HG03558 (cell line): ENCODE measurements around the gene CXCL14.

Experiments used
- ATAC-seq: cut with Tn5 transposase; IDR thresholded peaks from one replicate; pipeline ENCODE4 v1.9.1; 2021; ENCODE audit warnings: moderate number of reproducible peaks; ENCODE audit not compliant: unreplicated experiment; ENCODE audit errors: extremely low read depth

Gene CXCL14

DNA sequence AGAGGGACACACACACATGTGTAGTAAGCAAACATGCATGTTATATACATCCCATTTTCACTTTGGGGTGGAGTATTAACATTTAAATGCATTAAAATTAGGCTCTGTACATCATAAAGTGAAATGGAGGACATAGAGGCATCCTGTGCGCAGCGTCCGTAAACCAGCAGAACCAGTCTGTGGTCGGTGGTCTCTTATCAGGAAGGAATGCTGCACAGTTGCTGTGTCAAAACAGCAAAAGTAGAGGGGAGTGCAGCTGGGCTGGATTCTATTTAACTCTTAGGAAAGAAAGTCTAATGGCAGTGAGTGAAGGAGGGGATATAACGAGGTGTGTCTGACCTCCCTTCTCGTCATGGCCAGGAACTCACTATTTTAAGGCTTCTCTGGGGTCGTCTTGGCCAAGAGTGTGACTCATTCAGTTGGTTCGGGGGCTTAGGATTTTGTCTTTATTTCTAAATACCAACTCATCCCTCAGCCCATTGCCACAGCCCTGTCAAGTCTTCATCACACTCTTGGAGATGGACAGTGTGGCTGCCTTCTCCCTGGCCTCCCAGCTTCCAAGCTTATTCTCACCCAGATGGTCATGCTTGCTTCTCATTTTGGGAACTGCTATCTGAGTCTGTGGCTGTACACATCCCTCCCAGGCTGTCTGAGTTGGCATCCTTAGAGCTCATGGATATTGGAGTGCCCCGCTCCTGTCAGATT is 20.1 kb upstream of the CXCL14 start:
- ATAC-seq: no peak

- ATAC-seq: no peak
These were observed 18.0 kb upstream of the CXCL14 start for GRCh38 chr5:135596788-135597187.

GRCh38 chr5:135596157-135596763 is 17.5 kb upstream of the CXCL14 start:
- no peak for ATAC-seq

- no peak for ATAC-seq
These were observed 15.7 kb upstream of the CXCL14 start for GRCh38 chr5:135594416-135594960.

GRCh38 chr5:135593886-135594285 is 15.1 kb upstream of the CXCL14 start:
- no peak for ATAC-seq

DNA sequence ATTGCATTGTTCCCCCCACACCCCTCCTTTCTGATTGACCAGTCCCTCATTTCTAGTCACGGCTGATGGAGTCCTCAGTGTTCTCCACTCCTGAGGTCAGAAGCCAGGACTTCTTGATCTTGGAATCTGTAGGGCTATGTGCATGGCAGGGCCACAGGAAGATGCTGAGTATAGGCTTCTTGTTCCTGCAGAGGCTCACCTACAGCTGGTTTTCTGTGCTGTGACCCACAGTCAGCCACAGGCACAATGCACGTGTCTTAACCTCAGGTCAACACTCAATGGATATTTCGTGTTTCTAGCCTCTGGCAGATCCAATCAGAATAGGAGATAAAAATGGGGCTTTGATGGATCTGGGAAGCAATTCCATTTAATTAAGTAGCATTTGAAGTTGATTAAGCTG is 14.3 kb upstream of the CXCL14 start:
- no peak for ATAC-seq

GRCh38 chr5:135592312-135593045 is 13.7 kb upstream of the CXCL14 start:
- no peak for ATAC-seq

GRCh38 chr5:135591277-135591676 is 12.5 kb upstream of the CXCL14 start:
- no peak for ATAC-seq

DNA sequence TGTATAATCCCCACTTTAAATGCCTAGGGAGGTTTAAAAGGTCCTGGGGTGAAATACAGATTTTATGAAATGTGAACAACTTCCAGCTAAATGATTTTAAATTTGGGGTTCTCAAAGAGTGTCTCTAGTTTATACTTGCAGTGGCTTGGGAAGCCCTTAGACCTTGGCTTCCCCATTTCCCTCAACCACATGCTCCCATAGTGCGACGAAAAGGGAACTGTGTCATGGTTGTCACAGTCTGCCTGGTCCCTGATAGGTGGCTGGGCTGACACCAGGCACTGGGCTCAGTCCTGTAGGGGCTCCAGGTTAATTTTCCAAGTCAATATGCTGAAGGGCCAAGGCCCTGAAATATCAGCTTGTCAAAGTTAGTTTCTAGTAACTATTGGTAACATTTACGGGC is 10.4 kb upstream of the CXCL14 start:
- no peak for ATAC-seq

DNA sequence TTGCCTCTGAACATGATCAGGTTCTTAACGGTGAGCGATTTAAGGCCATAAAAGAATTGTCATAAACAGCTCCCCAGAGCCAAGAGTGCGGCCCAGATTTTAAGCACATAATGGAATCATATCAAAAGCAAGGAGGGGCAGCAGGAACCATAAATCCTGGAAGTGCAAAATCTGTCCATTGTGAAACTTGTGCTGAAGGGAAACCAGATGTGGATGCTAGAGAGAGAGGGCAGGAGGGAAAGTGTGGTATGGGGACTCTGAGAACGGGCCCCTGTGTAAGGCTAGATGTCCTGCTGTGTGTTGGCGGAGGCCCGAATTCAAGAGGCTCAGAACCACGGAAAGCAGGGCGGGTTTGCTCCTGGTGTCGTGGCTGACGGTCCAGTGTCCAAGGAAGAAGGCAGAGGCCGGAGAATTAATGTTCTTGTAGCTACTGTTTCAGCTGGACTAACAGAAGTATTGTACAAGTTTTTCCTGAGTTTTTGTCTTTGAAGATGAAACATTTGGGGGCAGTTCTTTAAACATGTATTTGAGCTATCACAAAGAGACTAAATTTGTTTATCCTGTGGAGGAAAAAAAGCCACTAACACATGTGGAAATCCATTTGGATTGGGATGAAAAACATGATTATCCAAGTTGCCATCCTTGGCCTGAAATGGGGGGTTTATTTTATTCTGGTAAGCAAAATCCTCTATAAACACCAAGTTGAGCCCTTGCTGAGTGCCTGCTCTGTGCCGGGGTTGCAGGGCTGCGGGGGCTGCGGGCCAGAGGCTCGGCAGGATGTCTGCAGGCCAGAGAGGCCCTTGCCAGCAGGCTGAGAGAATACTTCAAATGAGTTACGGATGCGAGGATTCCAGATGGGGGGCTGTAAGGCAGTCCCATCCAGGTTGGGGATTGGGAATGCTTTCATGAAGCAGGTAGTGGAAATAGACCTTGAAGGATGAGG is 9.2 kb upstream of the CXCL14 start:
- no peak for ATAC-seq

GRCh38 chr5:135584918-135585317 is 6.1 kb upstream of the CXCL14 start:
- ATAC-seq: no peak

DNA sequence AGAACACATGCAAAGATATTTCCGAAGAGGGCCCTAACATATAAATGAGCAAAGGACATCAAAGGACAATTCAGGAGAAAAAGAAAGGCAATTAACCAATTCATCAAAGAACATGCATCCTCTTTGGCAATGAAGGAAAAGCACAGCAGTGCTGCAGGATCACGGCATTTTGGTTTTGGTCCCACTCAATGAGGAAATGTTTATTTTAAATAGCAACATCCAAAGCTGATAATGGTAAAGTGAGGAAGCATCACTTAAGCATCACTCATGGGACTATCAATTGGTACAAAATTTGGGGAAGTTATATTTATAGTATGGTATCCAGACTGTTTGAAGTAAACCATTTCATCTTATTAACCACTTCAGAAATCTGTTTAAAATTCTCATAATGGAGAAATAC is 5.5 kb upstream of the CXCL14 start:
- ATAC-seq: no peak

- ATAC-seq: no peak
These were observed 3.4 kb upstream of the CXCL14 start for GRCh38 chr5:135582099-135582781.

DNA sequence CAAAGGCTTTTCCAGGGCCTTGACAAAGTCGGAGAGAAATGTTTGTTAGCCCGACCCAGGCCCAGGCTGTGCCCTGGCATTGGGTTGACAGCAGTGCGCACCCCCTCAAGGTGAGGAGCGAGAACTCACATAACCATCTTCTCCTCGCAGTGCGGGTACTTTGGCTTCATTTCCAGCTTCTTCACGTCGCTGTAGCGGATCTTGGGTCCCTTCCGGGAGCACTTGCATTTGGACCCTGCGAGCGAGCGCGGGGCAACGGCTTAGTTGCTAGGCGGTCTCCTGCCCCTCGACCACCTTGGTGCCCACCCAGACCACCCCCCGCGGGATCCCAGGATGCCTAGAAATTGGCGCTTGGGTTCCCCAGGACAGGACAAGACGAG is 496 bp downstream of the CXCL14 start:
- ATAC-seq: no peak

DNA sequence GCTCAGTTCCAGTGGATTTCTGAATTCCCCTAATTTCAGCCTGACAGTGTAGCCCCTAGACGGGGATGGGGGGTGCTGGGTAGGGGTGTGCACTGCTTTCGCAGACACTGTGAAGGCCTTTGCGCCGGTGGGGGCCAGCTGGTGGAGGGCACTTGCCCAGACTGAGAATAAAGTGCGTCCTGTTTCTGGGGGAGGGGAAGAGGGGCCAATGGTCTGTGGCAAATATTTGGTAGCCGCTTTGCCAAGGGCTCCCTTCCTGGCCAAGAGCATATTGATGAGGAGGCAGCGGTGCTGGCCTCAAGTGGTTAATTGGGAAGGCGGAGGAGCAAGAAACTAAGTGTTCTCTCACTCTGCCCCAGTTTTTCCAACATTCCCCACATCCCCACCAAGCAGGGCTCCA is 1.4 kb downstream of the CXCL14 start:
- no peak for ATAC-seq

- no peak for ATAC-seq
These were observed 2.7 kb downstream of the CXCL14 start for GRCh38 chr5:135576075-135576599.

- ATAC-seq: no peak
These were observed 4.3 kb downstream of the CXCL14 start for GRCh38 chr5:135574493-135574892.

GRCh38 chr5:135571902-135572301 is 6.9 kb downstream of the CXCL14 start:
- no peak for ATAC-seq

DNA sequence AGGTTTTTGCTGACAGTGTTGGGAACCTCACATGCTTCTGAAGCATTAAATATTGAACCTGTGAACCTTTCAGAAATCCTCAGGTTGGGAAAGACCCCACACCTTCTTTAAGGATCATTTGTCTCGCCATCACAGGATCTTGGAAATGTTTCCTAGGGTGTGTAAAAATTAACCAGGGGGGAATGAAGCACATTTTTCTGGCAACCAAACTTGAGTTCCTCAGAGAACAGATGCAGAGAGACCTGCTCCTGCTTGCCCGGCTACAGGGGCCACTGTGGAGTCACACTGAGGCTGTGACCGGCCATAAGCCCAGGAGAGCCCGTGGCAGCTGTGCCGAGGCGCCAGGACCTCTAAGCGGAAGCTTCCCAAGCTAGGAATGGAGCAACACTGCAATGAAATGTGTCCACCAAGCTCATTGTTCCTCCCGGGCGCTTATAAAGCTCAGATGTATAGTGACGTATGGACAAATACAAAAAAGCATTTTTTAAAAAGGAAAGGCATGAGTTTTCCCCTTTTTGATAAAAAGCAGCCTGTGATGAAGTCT is 7.7 kb downstream of the CXCL14 start:
- no peak for ATAC-seq
